GM12878 (cell line): Measurements from ENCODE around the gene DDR1. TPM values are rescaled to one million over a fixed set of nuclear protein-coding genes. Genes with fewer than 3 reads are reported as not detected.

Experiments
- ATAC-seq: fragments of 200-7000 bp; cut with Tn5 transposase; 3 replicates; pipeline ENCODE4 v1.9.1; 2020; ENCODE audit warnings: mild to moderate bottlenecking, moderate library complexity
- BruUV-seq: library from RNA; stranded (reverse); fragments of 400-500 nt; replicated peaks from 2 replicates; lab custom pipeline; 2021; lab: Mats Ljungman, UMichigan
- CTCF ChIA-PET: fragments of 300-600 bp; sonication (Branson Sonifier 250); formaldehyde crosslinking; extraction: SDS; loops from one replicate; lab custom pipeline; 2021; ENCODE audit warnings: inconsistent platforms; lab: Yijun Ruan, JAX
- POLR2A ChIA-PET: fragments of 350-600 bp; formaldehyde crosslinking; extraction: SDS; loops from one replicate; lab custom pipeline; 2021; ENCODE audit warnings: inconsistent platforms; lab: Charles Lee
- RAD21 ChIA-PET: fragments of 300-600 bp; sonication (Branson Sonifier 250); formaldehyde crosslinking; loops from one replicate; lab custom pipeline; 2023; ENCODE audit warnings: antibody characterized with exemption; ENCODE audit not compliant: unreplicated experiment; lab: Charles Lee
- SMC1A ChIA-PET: fragments of 300-600 bp; sonication (Branson Sonifier 250); formaldehyde crosslinking; loops from one replicate; lab custom pipeline; 2023; ENCODE audit not compliant: unreplicated experiment, uncharacterized antibody; lab: Charles Lee
- DNase-seq: peaks from one replicate; pipeline ENCODE4 v3.0.0-alpha.2; 2011; ENCODE audit warnings: low read depth, low spot score
- FAIRE-seq: peaks from 3 replicates; lab custom pipeline; 2011; peaks lifted over from hg19 to GRCh38; lab: Jason Lieb, UNC
- H2AFZ ChIP-seq: 2 replicates; pipeline ENCODE4 v1.6.0; 2011; ENCODE audit warnings: low read depth, low read length, control low read depth; ENCODE audit not compliant: control insufficient read depth
- H3K27ac ChIP-seq: 2 replicates; pipeline ENCODE4 v1.5.1; 2011; ENCODE audit warnings: control low read depth; ENCODE audit not compliant: control insufficient read depth, insufficient read depth
- H3K27me3 ChIP-seq, 2 experiments: replicated peaks in 1 of 2; 2 replicates each; pipeline versions ENCODE4 v1.6.0 to v1.6.1; 2011; ENCODE audit warnings: low read length in 1 of 2; ENCODE audit not compliant: control insufficient read depth in 2 of 2, insufficient read depth in 2 of 2
- H3K36me3 ChIP-seq, 2 experiments: 2 replicates each; pipeline ENCODE4 v1.5.1; 2011; ENCODE audit warnings: low read length in 1 of 2; ENCODE audit not compliant: control insufficient read depth in 2 of 2, insufficient read depth in 2 of 2
- H3K4me1 ChIP-seq: 2 replicates; pipeline ENCODE4 v1.6.1; 2011; ENCODE audit warnings: mild to moderate bottlenecking, low read length, moderate library complexity, mixed read lengths; ENCODE audit not compliant: control insufficient read depth, insufficient read depth
- H3K4me2 ChIP-seq: 2 replicates; pipeline ENCODE4 v1.6.0; 2011; ENCODE audit warnings: control low read depth; ENCODE audit not compliant: control insufficient read depth, insufficient read depth
- H3K4me3 ChIP-seq: fragments of 200-600 bp; sonication (generic); 2 replicates; pipeline ENCODE4 v1.5.1; 2016
- H3K79me2 ChIP-seq: 2 replicates; pipeline ENCODE4 v1.6.0; 2011; ENCODE audit warnings: low read length; ENCODE audit not compliant: control insufficient read depth, insufficient read depth
- H3K9ac ChIP-seq: 2 replicates; pipeline ENCODE4 v1.8.0; 2011; ENCODE audit warnings: low read length, control low read depth, mixed read lengths; ENCODE audit not compliant: control insufficient read depth, insufficient read depth
- H3K9me3 ChIP-seq: replicated peaks from 3 replicates; pipeline ENCODE4 v1.5.1; 2011; ENCODE audit warnings: mild to moderate bottlenecking, low read length; ENCODE audit not compliant: control insufficient read depth, insufficient read depth
- H4K20me1 ChIP-seq: 2 replicates; pipeline ENCODE4 v1.6.0; 2011; ENCODE audit not compliant: control insufficient read depth, insufficient read depth
- CHD1 ChIP-seq: IDR thresholded peaks from 2 replicates; pipeline ENCODE4 v1.6.1; 2012; ENCODE audit warnings: low read depth, low read length, improper control_type of control experiment
- CTCF ChIP-seq, 3 experiments: IDR thresholded peaks in 2 of 3; conservative IDR thresholded peaks in 1 of 3; 2 replicates each; pipeline ENCODE4 v1.5.1; 2011; ENCODE audit warnings: low read depth in 3 of 3, low read length in 3 of 3, mild to moderate bottlenecking in 3 of 3, control low read depth in 2 of 3, moderate library complexity in 2 of 3, inconsistent platforms in 1 of 3, mixed read lengths in 1 of 3; ENCODE audit not compliant: control insufficient read depth in 2 of 3, insufficient read depth in 1 of 3; ENCODE audit errors: extremely low read depth in 1 of 3
- CUX1 ChIP-seq: IDR thresholded peaks from 2 replicates; pipeline ENCODE4 v1.6.1; 2012; ENCODE audit warnings: improper control_type of control experiment, low read depth, low read length; ENCODE audit not compliant: insufficient replicate concordance
- EGR1 ChIP-seq, 2 experiments: IDR thresholded peaks; 1 replicate in 1 of 2; 2 replicates in 1 of 2; pipeline ENCODE4 v1.6.1; 2011 to 2012; ENCODE audit warnings: low read depth in 2 of 2, low read length in 2 of 2, borderline replicate concordance in 1 of 2, mild to moderate bottlenecking in 1 of 2, moderate library complexity in 1 of 2
- EZH2 ChIP-seq: IDR thresholded peaks from 2 replicates; pipeline ENCODE4 v1.6.1; 2012; ENCODE audit warnings: low read depth, mild to moderate bottlenecking, control low read depth, inconsistent platforms, low read length, borderline replicate concordance; ENCODE audit not compliant: control insufficient read depth
- HDAC6 ChIP-seq: fragments of 200-600 bp; sonication (generic); IDR thresholded peaks from one replicate; pipeline ENCODE4 v1.8.0; 2017; ENCODE audit warnings: antibody characterized with exemption; ENCODE audit not compliant: unreplicated experiment
- MXI1 ChIP-seq: fragments of 150-350 bp; IDR thresholded peaks from 2 replicates; pipeline ENCODE4 v1.6.1; 2011; ENCODE audit warnings: low read depth, mild to moderate bottlenecking, inconsistent platforms, low read length, improper control_type of control experiment
- NRF1 ChIP-seq: conservative IDR thresholded peaks from 2 replicates; pipeline ENCODE4 v1.6.1; 2011; ENCODE audit warnings: mild to moderate bottlenecking, low read depth, low read length, improper control_type of control experiment
- SMARCA5 ChIP-seq: fragments of 450-650 bp; IDR thresholded peaks from 2 replicates; pipeline ENCODE4 v1.6.1; 2017; ENCODE audit warnings: mild to moderate bottlenecking
- WRNIP1 ChIP-seq: IDR thresholded peaks from 2 replicates; pipeline ENCODE4 v1.6.1; 2011; ENCODE audit warnings: low read depth, low read length, improper control_type of control experiment, borderline replicate concordance
- YBX1 ChIP-seq: fragments of 450-650 bp; IDR thresholded peaks from 2 replicates; pipeline ENCODE4 v1.6.1; 2016; ENCODE audit warnings: antibody characterized with exemption
- ZNF622 ChIP-seq: fragments of 450-650 bp; IDR thresholded peaks from 2 replicates; pipeline ENCODE4 v1.6.1; 2017; ENCODE audit warnings: mild to moderate bottlenecking, inconsistent platforms
- WGBS: methylation state at CpG from one replicate; pipeline ENCODE4 v1.1.6; 2016; ENCODE audit warnings: low lambda C conversion rate; ENCODE audit not compliant: insufficient replicate concordance, insufficient coverage; ENCODE audit errors: missing lambda C conversion rate; 5-methylcytosine and 5-hydroxymethylcytosine counted together
- in situ Hi-C: fragments of 300-500 bp; cut with MboI; formaldehyde crosslinking; loops from 9 replicates; pipeline ENCODE4 v1.14.3; 2018; ENCODE audit warnings: mixed read lengths
- intact Hi-C: fragments of 100-400 bp; cut with micrococcal nuclease; formaldehyde crosslinking; loops from one replicate; pipeline ENCODE4 v1.14.2; 2022; ENCODE audit not compliant: unreplicated experiment
- polyA plus RNA-seq, 11 experiments: library from polyadenylated mRNA; depleted of rRNA in 4 of 11; unstranded in 6 of 11; stranded (reverse) in 5 of 11; fragments of >200 nt; fragmentation: Nextera tagmentation in 4 of 11; fragmentation: Illumina TruSeq in 1 of 11; extraction: Ambion mirVana in 4 of 11; extraction: Trizol in 1 of 11; gene quantifications; 1 replicate in 1 of 11; 2 replicates in 10 of 11; pipeline versions ENCODE4 v1.2.1 to v1.2.3, GENCODE V29; 2011 to 2016; ENCODE audit warnings: inconsistent platforms in 2 of 11, missing spikeins in 2 of 11, low read depth in 1 of 11
- total RNA-seq, 4 experiments: library from RNA; depleted of rRNA in 3 of 4; stranded (reverse); fragments of >200 nt in 3 of 4; fragmentation: Illumina TruSeq in 1 of 4; extraction: Trizol in 1 of 4; gene quantifications; 2 replicates each; pipeline versions ENCODE4 v1.2.1 to v1.2.3, GENCODE V29; 2013 to 2021
- TF ChIP-seq, protein P1 (sequence below): IDR thresholded peaks from 2 replicates; pipeline ENCODE4 v1.6.1; 2012; ENCODE audit warnings: mild to moderate bottlenecking, low read depth, low read length

DDR1 gene
- total and polyA plus RNA-seq, 10 of the 15 experiments (the other 5 are each of a cell fraction or from before 2014, with no cell fraction given): 1.1 to 39.0 (median 11.9) TPM

DNA sequence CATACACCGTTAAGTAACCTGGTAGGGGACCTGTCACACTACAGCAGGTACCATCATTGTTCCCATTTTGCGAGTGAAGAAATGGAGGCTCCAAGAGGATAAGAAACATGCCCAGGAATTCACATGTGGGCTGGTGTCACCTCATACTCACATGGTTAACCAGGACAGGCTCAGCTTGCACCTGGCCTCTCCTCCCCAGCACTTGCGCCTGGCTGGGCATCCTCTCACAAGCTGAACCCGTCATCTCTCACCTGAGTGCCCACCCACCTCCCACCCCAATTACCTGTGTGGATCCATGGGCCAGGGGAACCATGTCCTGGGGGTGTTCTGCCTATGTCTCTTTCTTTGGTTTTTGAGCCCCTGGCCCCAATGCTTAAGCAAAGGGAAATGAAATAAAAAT lies 46.2 kb downstream of the DDR1 start:
- no peak overlapping the region for H3K27ac ChIP-seq
- no peaks in the 10 kb centered on the region for H3K4me1 ChIP-seq
- H3K9ac ChIP-seq: no peak overlapping the region
- ATAC-seq (no peak), DNase-seq (no peak), FAIRE-seq (no peak)
- peaks cover 6 to 7% of the 10 kb centered on the region in 2 experiments; a peak in 3 of 4 replicates for H3K36me3 ChIP-seq
- no TSS peak for BruUV-seq
- in situ Hi-C loops (no loop called here), intact Hi-C loops (no loop called here)
- no peak overlapping the region for H3K4me2 ChIP-seq
- no peak overlapping the region for H3K4me3 ChIP-seq
- WGBS: 55% methylated on average over 4 of the region's 4 CpGs
- H4K20me1 ChIP-seq: no peaks in the 10 kb centered on the region
- no peak overlapping the region for H2AFZ ChIP-seq
- ChIA-PET SMC1A (interaction anchor here (0.6 kb wide), 1 partner anchor 202 kb away, joined by 3 read pairs; no protein-coding TSS in a partner anchor), RAD21 (no interaction called here), CTCF (interaction anchor here (0.9 to 1.2 kb wide), 2 partner anchors 12 to 15 kb away, joined by 3 read pairs; no protein-coding TSS in a partner anchor), POLR2A (interaction anchor here (0.6 kb wide), 1 partner anchor 1346 kb away, joined by 3 read pairs; no protein-coding TSS in a partner anchor)
- 0 out of 4 replicates have a peak, but pooled peaks cover 0 to 2% of the 10 kb centered on the region in 2 experiments for H3K27me3 ChIP-seq
- no peaks in the 10 kb centered on the region for H3K9me3 ChIP-seq
- no peaks in the 10 kb centered on the region for H3K79me2 ChIP-seq
- TF ChIP-seq EGR1 (IDR thresholded peaks at IDR 0.05; ENCODE audit: borderline replicate concordance in 1 of 2, low read depth in 2 of 2, low read length in 2 of 2) (no peak), HDAC6 (no peak), NRF1 (no peak), WRNIP1 (no peak), MXI1 (no peak), SMARCA5 (no peak), ZNF622 (no peak), EZH2 (no peak), CHD1 (no peak), CUX1 (no peak), CTCF (IDR thresholded peaks at IDR 0.05 in 2 of 3, conservative IDR thresholded peaks at IDR 0.05 in 1 of 3; ENCODE audit: control insufficient read depth in 2 of 3, extremely low read depth in 1 of 3, insufficient read depth in 1 of 3, low read depth in 3 of 3, low read length in 3 of 3) (no peak), YBX1 (no peak)
- TF ChIP-seq, protein P1, sequence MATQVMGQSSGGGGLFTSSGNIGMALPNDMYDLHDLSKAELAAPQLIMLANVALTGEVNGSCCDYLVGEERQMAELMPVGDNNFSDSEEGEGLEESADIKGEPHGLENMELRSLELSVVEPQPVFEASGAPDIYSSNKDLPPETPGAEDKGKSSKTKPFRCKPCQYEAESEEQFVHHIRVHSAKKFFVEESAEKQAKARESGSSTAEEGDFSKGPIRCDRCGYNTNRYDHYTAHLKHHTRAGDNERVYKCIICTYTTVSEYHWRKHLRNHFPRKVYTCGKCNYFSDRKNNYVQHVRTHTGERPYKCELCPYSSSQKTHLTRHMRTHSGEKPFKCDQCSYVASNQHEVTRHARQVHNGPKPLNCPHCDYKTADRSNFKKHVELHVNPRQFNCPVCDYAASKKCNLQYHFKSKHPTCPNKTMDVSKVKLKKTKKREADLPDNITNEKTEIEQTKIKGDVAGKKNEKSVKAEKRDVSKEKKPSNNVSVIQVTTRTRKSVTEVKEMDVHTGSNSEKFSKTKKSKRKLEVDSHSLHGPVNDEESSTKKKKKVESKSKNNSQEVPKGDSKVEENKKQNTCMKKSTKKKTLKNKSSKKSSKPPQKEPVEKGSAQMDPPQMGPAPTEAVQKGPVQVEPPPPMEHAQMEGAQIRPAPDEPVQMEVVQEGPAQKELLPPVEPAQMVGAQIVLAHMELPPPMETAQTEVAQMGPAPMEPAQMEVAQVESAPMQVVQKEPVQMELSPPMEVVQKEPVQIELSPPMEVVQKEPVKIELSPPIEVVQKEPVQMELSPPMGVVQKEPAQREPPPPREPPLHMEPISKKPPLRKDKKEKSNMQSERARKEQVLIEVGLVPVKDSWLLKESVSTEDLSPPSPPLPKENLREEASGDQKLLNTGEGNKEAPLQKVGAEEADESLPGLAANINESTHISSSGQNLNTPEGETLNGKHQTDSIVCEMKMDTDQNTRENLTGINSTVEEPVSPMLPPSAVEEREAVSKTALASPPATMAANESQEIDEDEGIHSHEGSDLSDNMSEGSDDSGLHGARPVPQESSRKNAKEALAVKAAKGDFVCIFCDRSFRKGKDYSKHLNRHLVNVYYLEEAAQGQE: no peak
